ENCODE data around the gene NPR3.

The NPR3 gene

GRCh38 chr5:32771037-32771436 is 59.9 kb downstream of the NPR3 start:
- Histone ChIP-seq H3K4me1 (ENCODE audit: control extremely low read depth in 1 of 4, control insufficient read depth in 4 of 4, insufficient read depth in 4 of 4, low read length in 3 of 4) (peaks cover 0 to 11% (median 2%) of the 10 kb centered on the region in 4 experiments), H3K9me3 (ENCODE audit: control extremely low read depth in 1 of 5, control insufficient read depth in 4 of 5, insufficient read depth in 2 of 5, low read depth in 1 of 5, low read length in 4 of 5) (no peaks in the 10 kb centered on the region), H3K27me3 (replicated peaks in 2 of 5; ENCODE audit: control insufficient read depth in 4 of 5, insufficient read depth in 5 of 5, low read length in 4 of 5) (no peaks in the 10 kb centered on the region), H3K27ac (ENCODE audit: insufficient read depth in 1 of 2, low read depth in 1 of 2, low read length in 2 of 2, poor library complexity in 1 of 2, severe bottlenecking in 2 of 2) (no peak overlapping the region), H3K36me3 (ENCODE audit: control insufficient read depth in 4 of 4, insufficient read depth in 4 of 4, low read length in 3 of 4) (peaks cover 15 to 86% (median 31%) of the 10 kb centered on the region in 4 experiments), H3K4me3 (ENCODE audit: control insufficient read depth in 1 of 7, extremely low read depth in 1 of 7, insufficient read depth in 4 of 7, low read depth in 2 of 7, low read length in 6 of 7) (no peak overlapping the region)
- DNase-seq = no peak
- CTCF ChIA-PET = interaction anchor here (0.6 to 1.5 kb wide), 2 partner anchors 13 to 29 kb away, joined by 3 to 4 read pairs; no protein-coding TSS in a partner anchor
- POLR2A ChIA-PET = interaction anchor here (0.6 kb wide), 1 partner anchor 594 kb away, joined by 5 read pairs; no protein-coding TSS in a partner anchor
- 93% methylated on average over 7 of the region's 9 CpGs for WGBS (ENCODE audit: insufficient coverage)

- ChIA-PET POLR2A (no interaction called here), CTCF (interaction anchor here (1.9 kb wide), 1 partner anchor 10 kb away, joined by 5 read pairs; no protein-coding TSS in a partner anchor)
- 100% methylated on average over 1 of the region's 1 CpG for WGBS (ENCODE audit: insufficient coverage)
- Histone ChIP-seq H3K27ac (ENCODE audit: insufficient read depth in 1 of 2, low read depth in 1 of 2, low read length in 2 of 2, poor library complexity in 1 of 2, severe bottlenecking in 2 of 2) (no peak overlapping the region), H3K4me3 (ENCODE audit: control insufficient read depth in 1 of 7, extremely low read depth in 1 of 7, insufficient read depth in 4 of 7, low read depth in 2 of 7, low read length in 6 of 7) (no peak overlapping the region), H3K27me3 (replicated peaks in 2 of 5; ENCODE audit: control insufficient read depth in 4 of 5, insufficient read depth in 5 of 5, low read length in 4 of 5) (no peaks in the 10 kb centered on the region), H3K4me1 (ENCODE audit: control extremely low read depth in 1 of 4, control insufficient read depth in 4 of 4, insufficient read depth in 4 of 4, low read length in 3 of 4) (peaks cover 0 to 7% (median 2%) of the 10 kb centered on the region in 4 experiments), H3K9me3 (ENCODE audit: control extremely low read depth in 1 of 5, control insufficient read depth in 4 of 5, insufficient read depth in 2 of 5, low read depth in 1 of 5, low read length in 4 of 5) (no peaks in the 10 kb centered on the region), H3K36me3 (ENCODE audit: control insufficient read depth in 4 of 4, insufficient read depth in 4 of 4, low read length in 3 of 4) (peaks cover 18 to 91% (median 32%) of the 10 kb centered on the region in 4 experiments)
- DNase-seq = no peak
Measured at GRCh38 chr5:32773944-32774343, 62.8 kb downstream of the NPR3 start.

DNA sequence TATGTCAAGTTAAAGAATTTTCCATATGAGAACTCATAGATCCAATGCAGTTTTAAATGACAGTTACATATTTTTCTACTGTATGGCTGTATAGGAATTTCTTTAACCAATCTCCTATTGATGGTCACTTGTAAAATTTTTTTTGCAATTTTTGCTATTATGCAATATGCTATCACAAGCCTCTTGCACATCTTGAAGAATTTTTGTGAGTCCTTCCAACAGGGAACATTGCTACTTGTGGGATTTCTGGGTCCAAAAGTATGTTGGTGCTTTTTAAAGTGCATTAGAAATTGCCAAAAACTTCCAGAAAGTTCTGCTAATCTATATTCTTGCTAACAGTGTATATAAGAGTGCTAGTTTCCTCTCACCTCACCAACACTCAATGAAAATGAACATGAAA is 65.1 kb downstream of the NPR3 start:
- no peak overlapping the region for H3K4me3 ChIP-seq (ENCODE audit: control insufficient read depth in 1 of 7, extremely low read depth in 1 of 7, insufficient read depth in 4 of 7, low read depth in 2 of 7, low read length in 6 of 7)
- POLR2A ChIA-PET = no interaction called here
- no peaks in the 10 kb centered on the region for H3K27me3 ChIP-seq (replicated peaks in 2 of 5; ENCODE audit: control insufficient read depth in 4 of 5, insufficient read depth in 5 of 5, low read length in 4 of 5)
- DNase-seq = no peak
- no peak overlapping the region for H3K27ac ChIP-seq (ENCODE audit: insufficient read depth in 1 of 2, low read depth in 1 of 2, low read length in 2 of 2, poor library complexity in 1 of 2, severe bottlenecking in 2 of 2)
- H3K9me3 ChIP-seq (ENCODE audit: control extremely low read depth in 1 of 5, control insufficient read depth in 4 of 5, insufficient read depth in 2 of 5, low read depth in 1 of 5, low read length in 4 of 5) = no peaks in the 10 kb centered on the region
- CTCF ChIA-PET = interaction anchor here (2.5 kb wide), 1 partner anchor 67 kb away, joined by 7 read pairs; no protein-coding TSS in a partner anchor
- peaks cover 22 to 94% (median 33%) of the 10 kb centered on the region in 4 experiments for H3K36me3 ChIP-seq (ENCODE audit: control insufficient read depth in 4 of 4, insufficient read depth in 4 of 4, low read length in 3 of 4)
- peaks cover 0 to 2% (median 0%) of the 10 kb centered on the region in 4 experiments for H3K4me1 ChIP-seq (ENCODE audit: control extremely low read depth in 1 of 4, control insufficient read depth in 4 of 4, insufficient read depth in 4 of 4, low read length in 3 of 4)

- Histone ChIP-seq H3K4me1 (ENCODE audit: control extremely low read depth in 1 of 4, control insufficient read depth in 4 of 4, insufficient read depth in 4 of 4, low read length in 3 of 4) (no peaks in the 10 kb centered on the region), H3K27ac (ENCODE audit: insufficient read depth in 1 of 2, low read depth in 1 of 2, low read length in 2 of 2, poor library complexity in 1 of 2, severe bottlenecking in 2 of 2) (no peak overlapping the region), H3K27me3 (replicated peaks in 2 of 5; ENCODE audit: control insufficient read depth in 4 of 5, insufficient read depth in 5 of 5, low read length in 4 of 5) (no peaks in the 10 kb centered on the region), H3K36me3 (ENCODE audit: control insufficient read depth in 4 of 4, insufficient read depth in 4 of 4, low read length in 3 of 4) (peaks cover 28 to 95% (median 36%) of the 10 kb centered on the region in 4 experiments), H3K4me3 (ENCODE audit: control insufficient read depth in 1 of 7, extremely low read depth in 1 of 7, insufficient read depth in 4 of 7, low read depth in 2 of 7, low read length in 6 of 7) (no peak overlapping the region), H3K9me3 (ENCODE audit: control extremely low read depth in 1 of 5, control insufficient read depth in 4 of 5, insufficient read depth in 2 of 5, low read depth in 1 of 5, low read length in 4 of 5) (no peaks in the 10 kb centered on the region)
- POLR2A ChIA-PET = no interaction called here
- no CpG with 5 or more reads among the region's 2 CpGs for WGBS (ENCODE audit: insufficient coverage)
- CTCF ChIA-PET = interaction anchor here (1.7 to 2.6 kb wide), 3 partner anchors 9 to 68 kb away, joined by 5 to 10 read pairs (median 7); no protein-coding TSS in a partner anchor
- no peak for DNase-seq
Measured at GRCh38 chr5:32777222-32777621, 66.1 kb downstream of the NPR3 start.

DNA sequence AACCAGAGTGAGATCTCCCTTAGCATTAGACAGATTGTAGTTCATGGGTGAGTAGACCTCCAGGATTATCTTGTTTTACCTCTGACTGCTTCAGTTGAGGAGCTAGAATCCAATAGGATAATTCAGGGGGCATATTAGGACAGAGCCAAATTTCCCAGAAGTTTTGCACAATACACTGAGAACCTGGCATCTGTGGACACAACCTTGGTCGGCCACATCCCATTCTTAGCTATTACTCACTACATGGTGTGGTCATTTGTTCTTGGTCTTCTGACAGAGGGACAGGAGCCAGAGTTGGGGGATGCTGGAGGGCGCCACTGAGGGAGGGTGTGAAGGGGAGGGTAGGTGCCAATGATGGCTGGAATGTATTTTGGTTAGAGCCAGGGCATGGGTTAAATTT is 66.6 kb downstream of the NPR3 start:
- no peak overlapping the region for H3K27ac ChIP-seq (ENCODE audit: insufficient read depth in 1 of 2, low read depth in 1 of 2, low read length in 2 of 2, poor library complexity in 1 of 2, severe bottlenecking in 2 of 2)
- no peak for DNase-seq
- H3K27me3 ChIP-seq (replicated peaks in 2 of 5; ENCODE audit: control insufficient read depth in 4 of 5, insufficient read depth in 5 of 5, low read length in 4 of 5) = no peaks in the 10 kb centered on the region
- 100% methylated on average over 1 of the region's 2 CpGs for WGBS (ENCODE audit: insufficient coverage)
- H3K9me3 ChIP-seq (ENCODE audit: control extremely low read depth in 1 of 5, control insufficient read depth in 4 of 5, insufficient read depth in 2 of 5, low read depth in 1 of 5, low read length in 4 of 5) = no peaks in the 10 kb centered on the region
- H3K4me1 ChIP-seq (ENCODE audit: control extremely low read depth in 1 of 4, control insufficient read depth in 4 of 4, insufficient read depth in 4 of 4, low read length in 3 of 4) = no peaks in the 10 kb centered on the region
- no peak overlapping the region for H3K4me3 ChIP-seq (ENCODE audit: control insufficient read depth in 1 of 7, extremely low read depth in 1 of 7, insufficient read depth in 4 of 7, low read depth in 2 of 7, low read length in 6 of 7)
- CTCF ChIA-PET = interaction anchor here (0.8 to 2.6 kb wide), 7 partner anchors 9 to 69 kb away, joined by 3 to 10 read pairs (median 3); no protein-coding TSS in a partner anchor
- peaks cover 29 to 97% (median 39%) of the 10 kb centered on the region in 4 experiments for H3K36me3 ChIP-seq (ENCODE audit: control insufficient read depth in 4 of 4, insufficient read depth in 4 of 4, low read length in 3 of 4)
- POLR2A ChIA-PET = no interaction called here

DNA sequence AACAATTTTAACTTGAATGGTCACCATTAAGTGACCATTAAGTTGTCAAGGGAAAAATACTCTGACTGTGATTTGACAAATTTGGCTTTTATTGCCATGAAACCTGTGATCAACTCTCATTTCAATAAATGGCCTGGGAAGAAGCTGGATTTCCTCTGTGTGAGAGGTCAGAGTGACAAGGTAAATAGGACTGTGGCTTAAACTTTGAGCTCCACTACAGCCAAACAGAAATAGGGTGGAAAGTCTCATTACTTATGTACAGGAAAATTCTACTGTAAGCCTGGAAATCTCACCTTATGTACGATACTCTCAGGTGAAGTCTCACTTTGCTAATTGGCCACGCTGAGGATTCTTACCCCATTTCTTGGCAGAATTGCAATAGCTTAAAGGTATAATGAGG is 67.3 kb downstream of the NPR3 start:
- H3K36me3 ChIP-seq (ENCODE audit: control insufficient read depth in 4 of 4, insufficient read depth in 4 of 4, low read length in 3 of 4) = peaks cover 32 to 97% (median 35%) of the 10 kb centered on the region in 4 experiments
- no peaks in the 10 kb centered on the region for H3K4me1 ChIP-seq (ENCODE audit: control extremely low read depth in 1 of 4, control insufficient read depth in 4 of 4, insufficient read depth in 4 of 4, low read length in 3 of 4)
- WGBS (ENCODE audit: insufficient coverage) = 100% methylated on average over 1 of the region's 2 CpGs
- H3K9me3 ChIP-seq (ENCODE audit: control extremely low read depth in 1 of 5, control insufficient read depth in 4 of 5, insufficient read depth in 2 of 5, low read depth in 1 of 5, low read length in 4 of 5) = no peaks in the 10 kb centered on the region
- no peak for DNase-seq
- no peak overlapping the region for H3K4me3 ChIP-seq (ENCODE audit: control insufficient read depth in 1 of 7, extremely low read depth in 1 of 7, insufficient read depth in 4 of 7, low read depth in 2 of 7, low read length in 6 of 7)
- H3K27ac ChIP-seq (ENCODE audit: insufficient read depth in 1 of 2, low read depth in 1 of 2, low read length in 2 of 2, poor library complexity in 1 of 2, severe bottlenecking in 2 of 2) = no peak overlapping the region
- POLR2A ChIA-PET = no interaction called here
- no peaks in the 10 kb centered on the region for H3K27me3 ChIP-seq (replicated peaks in 2 of 5; ENCODE audit: control insufficient read depth in 4 of 5, insufficient read depth in 5 of 5, low read length in 4 of 5)
- CTCF ChIA-PET = interaction anchor here (0.8 to 2.6 kb wide), 8 partner anchors 8 to 70 kb away, joined by 3 to 10 read pairs (median 3); no protein-coding TSS in a partner anchor

- no peaks in the 10 kb centered on the region for H3K9me3 ChIP-seq (ENCODE audit: control extremely low read depth in 1 of 5, control insufficient read depth in 4 of 5, insufficient read depth in 2 of 5, low read depth in 1 of 5, low read length in 4 of 5)
- DNase-seq = no peak
- CTCF ChIA-PET = interaction anchor here (0.8 to 2.6 kb wide), 3 partner anchors 10 to 15 kb away, joined by 3 to 10 read pairs (median 3); no protein-coding TSS in a partner anchor
- H3K27ac ChIP-seq (ENCODE audit: insufficient read depth in 1 of 2, low read depth in 1 of 2, low read length in 2 of 2, poor library complexity in 1 of 2, severe bottlenecking in 2 of 2) = no peak overlapping the region
- peaks cover 0 to 5% (median 0%) of the 10 kb centered on the region in 4 experiments for H3K4me1 ChIP-seq (ENCODE audit: control extremely low read depth in 1 of 4, control insufficient read depth in 4 of 4, insufficient read depth in 4 of 4, low read length in 3 of 4)
- no peaks in the 10 kb centered on the region for H3K27me3 ChIP-seq (replicated peaks in 2 of 5; ENCODE audit: control insufficient read depth in 4 of 5, insufficient read depth in 5 of 5, low read length in 4 of 5)
- peaks cover 28 to 97% (median 34%) of the 10 kb centered on the region in 4 experiments for H3K36me3 ChIP-seq (ENCODE audit: control insufficient read depth in 4 of 4, insufficient read depth in 4 of 4, low read length in 3 of 4)
- no peak overlapping the region for H3K4me3 ChIP-seq (ENCODE audit: control insufficient read depth in 1 of 7, extremely low read depth in 1 of 7, insufficient read depth in 4 of 7, low read depth in 2 of 7, low read length in 6 of 7)
- POLR2A ChIA-PET = no interaction called here
- 100% methylated on average over 4 of the region's 5 CpGs for WGBS (ENCODE audit: insufficient coverage)
Measured at GRCh38 chr5:32779754-32780415, 68.8 kb downstream of the NPR3 start.
